Measurements from ENCODE around the gene INPP5A.

Gene INPP5A

GRCh38 chr10:132712291-132712690 is 174.7 kb downstream of the INPP5A start:
- in situ Hi-C loops (cut with MboI; ENCODE audit: low pct_unique_long_range_greater_than_20kb, low sequenced_read_pairs, unreplicated experiment): no loop called here
- no peak for TF ChIP-seq CTCF (IDR thresholded peaks at IDR 0.05; ENCODE audit: extremely low read depth, insufficient read depth, missing control alignments)
- DNase-seq (ENCODE audit: low spot score): no peak

- TF ChIP-seq CTCF (IDR thresholded peaks at IDR 0.05; ENCODE audit: extremely low read depth, insufficient read depth, missing control alignments): no peak
- in situ Hi-C loops (cut with MboI; ENCODE audit: low pct_unique_long_range_greater_than_20kb, low sequenced_read_pairs, unreplicated experiment): no loop called here
- no peak for DNase-seq (ENCODE audit: low spot score)
These were observed 175.2 kb downstream of the INPP5A start for GRCh38 chr10:132712743-132713142.

GRCh38 chr10:132713421-132714095 is 176.0 kb downstream of the INPP5A start:
- TF ChIP-seq CTCF (IDR thresholded peaks at IDR 0.05; ENCODE audit: extremely low read depth, insufficient read depth, missing control alignments): no peak
- DNase-seq (ENCODE audit: low spot score): no peak
- in situ Hi-C loops (cut with MboI; ENCODE audit: low pct_unique_long_range_greater_than_20kb, low sequenced_read_pairs, unreplicated experiment): no loop called here

GRCh38 chr10:132714096-132714985 is 176.8 kb downstream of the INPP5A start:
- in situ Hi-C loops (cut with MboI; ENCODE audit: low pct_unique_long_range_greater_than_20kb, low sequenced_read_pairs, unreplicated experiment): no loop called here
- DNase-seq (ENCODE audit: low spot score): no peak
- TF ChIP-seq CTCF (IDR thresholded peaks at IDR 0.05; ENCODE audit: extremely low read depth, insufficient read depth, missing control alignments): no peak

GRCh38 chr10:132714986-132715775 is 177.6 kb downstream of the INPP5A start:
- TF ChIP-seq CTCF (IDR thresholded peaks at IDR 0.05; ENCODE audit: extremely low read depth, insufficient read depth, missing control alignments): no peak
- no peak for DNase-seq (ENCODE audit: low spot score)
- in situ Hi-C loops (cut with MboI; ENCODE audit: low pct_unique_long_range_greater_than_20kb, low sequenced_read_pairs, unreplicated experiment): no loop called here

Data from GM13977 (cell line).